A549 (cell line): ENCODE results near the gene KRTAP17-1. TPM values are rescaled to one million over a fixed set of nuclear protein-coding genes. Genes with fewer than 3 reads are reported as not detected.
"Not testable (repeated sequence)": the region's sequence is repeated elsewhere in the genome, so short reads cannot be mapped to it uniquely, and the experiment has no call there.

Experiments used
- ATAC-seq, 2 experiments: fragments of 200-7000 bp in 1 of 2; fragments of >200 bp in 1 of 2; cut with Nextera tagmentation in 1 of 2; cut with Tn5 transposase in 1 of 2; 3 replicates each; pipeline versions ENCODE4 v1.8.0 to v1.9.1; 2018 to 2020; ENCODE audit warnings: mild to moderate bottlenecking in 1 of 2, moderate library complexity in 1 of 2
- CTCF ChIA-PET: fragments of 300-600 bp; sonication (Branson Sonifier 250); formaldehyde crosslinking; extraction: SDS; loops from one replicate; lab custom pipeline; 2021; ENCODE audit warnings: antibody characterized with exemption, inconsistent platforms; lab: Yijun Ruan, JAX
- POLR2A ChIA-PET: fragments of 350-600 bp; formaldehyde crosslinking; extraction: SDS; loops from one replicate; lab custom pipeline; 2021; ENCODE audit warnings: antibody characterized with exemption, inconsistent platforms; lab: Yijun Ruan, JAX
- DNase-seq, 2 experiments: peaks; one replicate each; pipeline versions ENCODE4 v3.0.0 to v3.0.0-alpha.2; 2011 to 2016; ENCODE audit warnings: low read depth in 1 of 2, low spot score in 1 of 2
- FAIRE-seq: peaks from 2 replicates; lab custom pipeline; 2011; peaks lifted over from hg19 to GRCh38; lab: Jason Lieb, UNC
- H3K27ac ChIP-seq, 2 experiments: fragments of >200 bp; sonication (Bioruptor Twin); formaldehyde crosslinking; 3 replicates each; pipeline ENCODE4 v1.5.1; 2016 to 2017
- H3K4me1 ChIP-seq: fragments of >200 bp; sonication (Bioruptor Twin); formaldehyde crosslinking; 3 replicates; pipeline ENCODE4 v1.6.1; 2016
- H3K4me2 ChIP-seq: fragments of >200 bp; sonication (Bioruptor Twin); formaldehyde crosslinking; 3 replicates; pipeline ENCODE4 v1.6.1; 2016
- H3K4me3 ChIP-seq: fragments of >200 bp; sonication (Bioruptor Twin); formaldehyde crosslinking; 3 replicates; pipeline ENCODE4 v1.5.1; 2016
- H3K9me3 ChIP-seq: fragments of >200 bp; sonication (Bioruptor Twin); formaldehyde crosslinking; 3 replicates; pipeline ENCODE4 v1.6.1; 2016
- BCL3 ChIP-seq: fragments of >200 bp; sonication (Bioruptor Twin); formaldehyde crosslinking; IDR thresholded peaks from 3 replicates; pipeline ENCODE4 v1.6.1; 2016
- CBX2 ChIP-seq: fragments of 200-600 bp; sonication (generic); IDR thresholded peaks from 2 replicates; pipeline ENCODE4 v1.6.1; 2016; ENCODE audit warnings: low read depth, mild to moderate bottlenecking, borderline replicate concordance
- FOSB ChIP-seq: fragments of 250-450 bp; sonication (Bioruptor Pico); IDR thresholded peaks from 2 replicates; pipeline ENCODE4 v1.5.0; 2020; ENCODE audit warnings: mild to moderate bottlenecking, moderate library complexity
- FOSL2 ChIP-seq, 2 experiments: fragments of 450-650 bp in 1 of 2; fragments of >200 bp in 1 of 2; sonication (Bioruptor Twin) in 1 of 2; formaldehyde crosslinking; IDR thresholded peaks; 2 replicates each; pipeline versions ENCODE4 v1.5.0 to v1.6.1; 2016 to 2020; ENCODE audit warnings: mild to moderate bottlenecking in 1 of 2, moderate library complexity in 1 of 2
- HDAC2 ChIP-seq: fragments of 200-600 bp; sonication (generic); IDR thresholded peaks from 2 replicates; pipeline ENCODE4 v1.6.1; 2016
- KDM1A ChIP-seq: fragments of 200-600 bp; sonication (generic); IDR thresholded peaks from 2 replicates; pipeline ENCODE4 v1.6.1; 2016; ENCODE audit warnings: low read depth, mild to moderate bottlenecking
- MAFK ChIP-seq: fragments of 450-650 bp; IDR thresholded peaks from 2 replicates; pipeline ENCODE4 v1.6.1; 2014; ENCODE audit not compliant: partially characterized antibody
- NR3C1 ChIP-seq: fragments of >200 bp; sonication (Bioruptor Twin); formaldehyde crosslinking; IDR thresholded peaks from 3 replicates; pipeline ENCODE4 v1.6.1; 2017
- POLR2A ChIP-seq: IDR thresholded peaks from 2 replicates; pipeline ENCODE4 v1.6.1; 2012; ENCODE audit warnings: mild to moderate bottlenecking, low read length
- POLR2AphosphoS2 ChIP-seq: conservative IDR thresholded peaks from 2 replicates; pipeline ENCODE4 v1.6.1; 2012; ENCODE audit warnings: low read length, improper control_type of control experiment, inconsistent platforms
- RNF2 ChIP-seq: fragments of 200-600 bp; sonication (generic); IDR thresholded peaks from 2 replicates; pipeline ENCODE4 v1.6.1; 2016; ENCODE audit warnings: low read depth, mild to moderate bottlenecking, antibody characterized with exemption, moderate library complexity, borderline replicate concordance
- SMC3 ChIP-seq: fragments of >200 bp; sonication (Bioruptor Twin); formaldehyde crosslinking; IDR thresholded peaks from 3 replicates; pipeline ENCODE4 v1.6.1; 2018; ENCODE audit warnings: inconsistent platforms
- ZFP36 ChIP-seq: fragments of 450-650 bp; IDR thresholded peaks from 2 replicates; pipeline ENCODE4 v1.6.1; 2014; ENCODE audit warnings: borderline replicate concordance; ENCODE audit not compliant: partially characterized antibody
- ZNF302 ChIP-seq: fragments of 250-450 bp; sonication (Bioruptor Pico); IDR thresholded peaks from 2 replicates; pipeline ENCODE4 v1.9.0; 2021; ENCODE audit warnings: inconsistent platforms, mild to moderate bottlenecking, moderate library complexity
- WGBS: methylation state at CpG from one replicate; pipeline ENCODE4 v1.1.6; 2017; ENCODE audit errors: missing lambda C conversion rate; 5-methylcytosine and 5-hydroxymethylcytosine counted together
- polyA plus RNA-seq, 4 experiments: library from polyadenylated mRNA; depleted of rRNA in 3 of 4; stranded (reverse); fragments of >200 nt; fragmentation: RNase III in 1 of 4; extraction: RNeasy Plus Mini Kit Qiagen cat#74134 plus additional on column Dnase treatment in 1 of 4; gene quantifications; 2 replicates in 3 of 4; 3 replicates in 1 of 4; pipeline ENCODE4 v1.2.3, GENCODE V29; 2011 to 2017
- TF ChIP-seq, protein P1 (sequence below): fragments of 200-600 bp; sonication (generic); IDR thresholded peaks from 2 replicates; pipeline ENCODE4 v1.6.1; 2016; ENCODE audit warnings: antibody characterized with exemption, mild to moderate bottlenecking, moderate library complexity

The KRTAP17-1 gene
- polyA plus RNA-seq, 2 of the 4 experiments (the other 2 are of a cell fraction) = not detected

GRCh38 chr17:41284546-41284945 is 31.0 kb downstream of the KRTAP17-1 start:
- no peak for TF ChIP-seq HDAC2
- TF ChIP-seq ZNF302 (CRISPR knock-in tag) = no peak
- TF ChIP-seq MAFK = no peak
- Histone ChIP-seq H3K4me2 (peak overlapping the region; percentile 5; the same call in 1 of the 3 replicates), H3K27ac (no peak overlapping the region), H3K4me1 (peaks cover 20% of the 10 kb centered on the region), H3K9me3 (no peaks in the 10 kb centered on the region), H3K4me3 (no peak overlapping the region)
- no peak for DNase-seq
- ChIA-PET CTCF (no interaction called here), POLR2A (no interaction called here)
- FAIRE-seq = no peak
- WGBS = 44% methylated on average over 2 of the region's 2 CpGs
- ATAC-seq = no peak

DNA sequence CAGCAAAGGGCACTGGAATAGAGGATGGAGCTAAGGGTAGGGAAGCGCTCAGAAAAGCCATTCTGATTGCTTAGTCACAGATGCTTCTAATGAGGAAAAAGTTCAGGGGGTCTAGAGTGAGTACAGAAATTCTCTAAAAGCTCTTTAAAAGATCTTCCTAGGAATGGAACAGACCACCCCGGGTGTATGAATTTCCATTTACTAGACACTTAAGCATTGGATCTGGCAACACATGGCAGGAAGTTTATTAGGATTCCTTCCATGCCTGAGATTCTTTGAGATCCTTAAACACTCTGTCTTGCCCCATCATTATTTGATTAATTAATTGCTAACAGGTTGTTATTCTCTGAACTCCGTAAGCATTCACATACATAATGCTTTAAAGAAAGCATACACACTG is 31.5 kb downstream of the KRTAP17-1 start:
- no peak for DNase-seq
- H3K9me3 ChIP-seq = no peaks in the 10 kb centered on the region
- ATAC-seq = no peak
- ChIA-PET CTCF (interaction anchor here (1.1 kb wide), 1 partner anchor 266 kb away, joined by 3 read pairs; no protein-coding TSS in a partner anchor), POLR2A (no interaction called here)
- FAIRE-seq = no peak
- peaks cover 20% of the 10 kb centered on the region for H3K4me1 ChIP-seq
- H3K27ac ChIP-seq = no peak overlapping the region
- H3K4me3 ChIP-seq = no peak overlapping the region
- peak overlapping the region; percentile 5; the same call in 1 of the 3 replicates for H3K4me2 ChIP-seq
- WGBS = 39% methylated on average over 3 of the region's 3 CpGs
- TF ChIP-seq, protein P1, sequence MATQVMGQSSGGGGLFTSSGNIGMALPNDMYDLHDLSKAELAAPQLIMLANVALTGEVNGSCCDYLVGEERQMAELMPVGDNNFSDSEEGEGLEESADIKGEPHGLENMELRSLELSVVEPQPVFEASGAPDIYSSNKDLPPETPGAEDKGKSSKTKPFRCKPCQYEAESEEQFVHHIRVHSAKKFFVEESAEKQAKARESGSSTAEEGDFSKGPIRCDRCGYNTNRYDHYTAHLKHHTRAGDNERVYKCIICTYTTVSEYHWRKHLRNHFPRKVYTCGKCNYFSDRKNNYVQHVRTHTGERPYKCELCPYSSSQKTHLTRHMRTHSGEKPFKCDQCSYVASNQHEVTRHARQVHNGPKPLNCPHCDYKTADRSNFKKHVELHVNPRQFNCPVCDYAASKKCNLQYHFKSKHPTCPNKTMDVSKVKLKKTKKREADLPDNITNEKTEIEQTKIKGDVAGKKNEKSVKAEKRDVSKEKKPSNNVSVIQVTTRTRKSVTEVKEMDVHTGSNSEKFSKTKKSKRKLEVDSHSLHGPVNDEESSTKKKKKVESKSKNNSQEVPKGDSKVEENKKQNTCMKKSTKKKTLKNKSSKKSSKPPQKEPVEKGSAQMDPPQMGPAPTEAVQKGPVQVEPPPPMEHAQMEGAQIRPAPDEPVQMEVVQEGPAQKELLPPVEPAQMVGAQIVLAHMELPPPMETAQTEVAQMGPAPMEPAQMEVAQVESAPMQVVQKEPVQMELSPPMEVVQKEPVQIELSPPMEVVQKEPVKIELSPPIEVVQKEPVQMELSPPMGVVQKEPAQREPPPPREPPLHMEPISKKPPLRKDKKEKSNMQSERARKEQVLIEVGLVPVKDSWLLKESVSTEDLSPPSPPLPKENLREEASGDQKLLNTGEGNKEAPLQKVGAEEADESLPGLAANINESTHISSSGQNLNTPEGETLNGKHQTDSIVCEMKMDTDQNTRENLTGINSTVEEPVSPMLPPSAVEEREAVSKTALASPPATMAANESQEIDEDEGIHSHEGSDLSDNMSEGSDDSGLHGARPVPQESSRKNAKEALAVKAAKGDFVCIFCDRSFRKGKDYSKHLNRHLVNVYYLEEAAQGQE = no peak
- no peak for TF ChIP-seq SMC3
- no peak for TF ChIP-seq NR3C1
- no peak for TF ChIP-seq ZFP36
- TF ChIP-seq KDM1A = no peak

- Histone ChIP-seq H3K4me3 (no peak overlapping the region), H3K9me3 (no peaks in the 10 kb centered on the region), H3K4me2 (no peak overlapping the region), H3K27ac (no peak overlapping the region), H3K4me1 (no peaks in the 10 kb centered on the region)
- TF ChIP-seq FOSB (no peak), HDAC2 (no peak), POLR2AphosphoS2 (no peak), FOSL2 (IDR thresholded peaks at IDR 0.05) (no peak), FOSL2 (CRISPR knock-in tag; IDR thresholded peaks at IDR 0.05) (no peak), POLR2A (no peak), RNF2 (no peak), CBX2 (no peak), BCL3 (no peak)
- TF ChIP-seq, protein P1 = no peak
- 0 out of 6 replicates have a peak, but pooled peaks of 1 of the 2 experiments have one; percentile 19 for ATAC-seq
- DNase-seq = no peak
- no peak for FAIRE-seq
- WGBS = 63% methylated on average over 3 of the region's 3 CpGs
- ChIA-PET CTCF (interaction anchor here (1.0 kb wide), 2 partner anchors 19 to 217 kb away, joined by 3 read pairs; no protein-coding TSS in a partner anchor), POLR2A (no interaction called here)
These were observed 37.1 kb downstream of the KRTAP17-1 start for GRCh38 chr17:41278176-41278955.

DNA sequence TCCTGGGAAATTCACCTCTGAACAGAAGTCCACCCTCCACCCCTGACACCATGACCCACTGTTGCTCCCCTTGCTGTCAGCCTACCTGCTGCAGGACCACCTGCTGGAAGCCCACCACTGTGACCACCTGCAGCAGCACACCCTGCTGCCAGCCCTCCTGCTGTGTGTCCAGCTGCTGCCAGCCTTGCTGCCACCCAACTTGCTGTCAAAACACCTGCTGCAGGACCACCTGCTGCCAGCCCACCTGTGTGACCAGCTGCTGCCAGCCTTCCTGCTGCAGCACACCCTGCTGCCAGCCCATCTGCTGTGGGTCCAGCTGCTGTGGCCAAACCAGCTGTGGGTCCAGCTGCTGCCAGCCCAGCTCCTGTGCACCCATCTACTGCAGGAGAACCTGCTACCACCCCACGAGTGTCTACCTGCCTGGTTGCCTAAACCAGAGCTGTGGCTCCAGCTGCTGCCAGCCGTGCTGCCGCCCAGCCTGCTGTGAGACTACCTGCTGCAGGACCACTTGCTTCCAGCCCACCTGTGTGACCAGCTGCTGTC is 39.8 kb downstream of the KRTAP17-1 start, which contains the start of gene KRTAP9-7:
Gene KRTAP9-7 (plus strand): TSS at position 51 of the 543 bp plus-strand sequence. CDS start 0 bp downstream, at position 51.
- DNase-seq, H3K9me3 ChIP-seq, H3K4me2 ChIP-seq, POLR2A ChIA-PET, FAIRE-seq, H3K4me1 ChIP-seq, H3K27ac ChIP-seq, ATAC-seq, H3K4me3 ChIP-seq: not testable (repeated sequence)
- WGBS = 88% methylated on average over 2 of the region's 3 CpGs
- CTCF ChIA-PET = interaction anchor here (1.0 to 1.1 kb wide), 2 partner anchors 11 to 108 kb away, joined by 3 to 4 read pairs; no protein-coding TSS in a partner anchor
